ENCODE data around the gene AKIRIN1.
"Not testable (repeated sequence)": the region's sequence is repeated elsewhere in the genome, so short reads cannot be mapped to it uniquely, and the experiment has no call there.

AKIRIN1 gene

GRCh38 chr1:39046613-39047210 is 55.6 kb downstream of the AKIRIN1 start:
- DNase-seq: no peak

GRCh38 chr1:39047374-39048229 is 56.5 kb downstream of the AKIRIN1 start:
- DNase-seq: no peak

GRCh38 chr1:39048745-39049370 is 57.8 kb downstream of the AKIRIN1 start:
- DNase-seq: no peak

- DNase-seq: no peak
These were observed 58.9 kb downstream of the AKIRIN1 start for GRCh38 chr1:39050001-39050400.

GRCh38 chr1:39051193-39051850 is 60.2 kb downstream of the AKIRIN1 start:
- not testable (repeated sequence) for DNase-seq

- DNase-seq: no peak
These were observed 60.9 kb downstream of the AKIRIN1 start for GRCh38 chr1:39051956-39052355.

GRCh38 chr1:39055213-39055710 is 64.2 kb downstream of the AKIRIN1 start:
- not testable (repeated sequence) for DNase-seq
